Measurements from ENCODE around the gene NDST3.
A peak's percentile ranks its signal among the peaks of the same experiment; 100 is the strongest.

Gene NDST3

GRCh38 chr4:118034053-118034785 lies at the start of gene NDST3:
TSS of gene NDST3 (plus strand) at chr4:118034486. CDS start at chr4:118053911, 19,425 bp downstream.
- peak; percentile 41 for DNase-seq

- DNase-seq = no peak
These were observed 48.0 kb upstream of the NDST3 start for GRCh38 chr4:117986321-117986720.

- no peak for DNase-seq
These were observed 46.8 kb upstream of the NDST3 start for GRCh38 chr4:117987464-117987863.

GRCh38 chr4:117996891-117997290 lies 37.4 kb upstream of the NDST3 start:
- DNase-seq = no peak

GRCh38 chr4:118004088-118004487 lies 30.2 kb upstream of the NDST3 start:
- DNase-seq = no peak

- DNase-seq = no peak
These were observed 28.4 kb upstream of the NDST3 start for GRCh38 chr4:118005883-118006282.

GRCh38 chr4:118012142-118012541 lies 22.1 kb upstream of the NDST3 start:
- peak; percentile 1 for DNase-seq

GRCh38 chr4:118014831-118015230 lies 19.5 kb upstream of the NDST3 start:
- no peak for DNase-seq

- no peak for DNase-seq
These were observed 15.7 kb upstream of the NDST3 start for GRCh38 chr4:118018381-118019145.

- DNase-seq = no peak
These were observed 7.5 kb upstream of the NDST3 start for GRCh38 chr4:118026806-118027205.

GRCh38 chr4:118029224-118029623 lies 5.1 kb upstream of the NDST3 start:
- no peak for DNase-seq

GRCh38 chr4:118032691-118033090 lies 1.6 kb upstream of the NDST3 start:
- no peak for DNase-seq

GRCh38 chr4:118033148-118034052 lies 886 bp upstream of the NDST3 start:
- DNase-seq = peak; percentile 2

- DNase-seq = no peak
These were observed 1.0 kb downstream of the NDST3 start for GRCh38 chr4:118035309-118035708.

- DNase-seq = no peak
These were observed 2.0 kb downstream of the NDST3 start for GRCh38 chr4:118036336-118036735.

- no peak for DNase-seq
These were observed 3.7 kb downstream of the NDST3 start for GRCh38 chr4:118037955-118038354.

GRCh38 chr4:118046323-118046722 lies 12.0 kb downstream of the NDST3 start:
- DNase-seq = no peak

GRCh38 chr4:118047043-118047442 lies 12.8 kb downstream of the NDST3 start:
- DNase-seq = no peak

- DNase-seq = no peak
These were observed 24.7 kb downstream of the NDST3 start for GRCh38 chr4:118058955-118059354.

GRCh38 chr4:118059397-118059796 lies 25.1 kb downstream of the NDST3 start:
- no peak for DNase-seq

- DNase-seq = peak; percentile 25
These were observed 42.9 kb downstream of the NDST3 start for GRCh38 chr4:118076958-118077766.

GRCh38 chr4:118077767-118078105 lies 43.5 kb downstream of the NDST3 start:
- no peak for DNase-seq

- no peak for DNase-seq
These were observed 47.1 kb downstream of the NDST3 start for GRCh38 chr4:118081434-118081833.
